NCI-H82 treated with DMSO at 0.1 percent for 48 hours (cell line): ENCODE data around the gene FDXACB1.
"Not testable (repeated sequence)": the region's sequence is repeated elsewhere in the genome, so short reads cannot be mapped to it uniquely, and the experiment has no call there.

Source experiments
- DNase-seq: peaks from one replicate; lab custom pipeline; 2025; ENCODE audit not compliant: unreplicated experiment; lab: John Stamatoyannopoulos, UW

The FDXACB1 gene

DNA sequence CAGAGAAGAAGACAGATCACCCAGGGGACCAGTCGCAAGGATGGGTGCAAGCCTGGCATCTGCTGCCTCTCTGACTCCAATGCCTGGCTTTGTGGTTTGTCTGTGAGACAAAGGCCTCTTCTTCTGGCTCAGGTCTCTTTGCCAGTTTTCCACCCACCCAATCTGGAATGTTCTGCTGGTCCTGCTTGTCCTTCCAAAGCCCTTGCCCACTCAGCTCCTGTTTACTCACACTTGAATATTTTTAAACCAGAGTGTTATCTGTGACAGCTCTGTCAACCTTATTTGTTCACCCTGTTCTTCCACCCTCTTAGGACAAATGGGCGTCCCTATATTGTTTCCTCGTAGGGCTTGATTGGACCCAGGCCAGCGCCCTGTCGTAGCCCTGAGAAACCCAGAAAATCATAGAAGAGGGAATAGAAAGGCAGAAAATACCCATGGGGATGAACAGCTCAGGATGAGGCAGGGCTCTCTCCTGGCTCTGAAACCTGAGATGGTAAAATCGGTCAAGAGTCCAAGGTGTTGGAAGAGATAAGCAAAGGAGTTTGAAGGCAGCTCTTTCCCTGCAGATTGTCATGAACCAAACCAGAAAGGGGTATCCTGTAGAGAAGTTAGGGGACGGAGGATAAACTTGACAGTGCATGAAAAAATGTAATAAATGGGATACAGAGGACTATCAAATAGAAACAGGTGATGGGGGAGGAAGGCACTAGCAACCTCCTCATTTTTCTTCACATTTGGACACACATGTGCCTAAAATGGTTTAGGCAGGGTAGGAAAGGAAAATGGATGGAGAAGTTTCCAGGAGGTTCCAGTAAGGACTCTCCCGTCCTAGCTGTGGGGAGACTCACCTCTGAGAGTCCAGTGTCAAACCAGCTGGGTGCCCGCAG is 32.0 kb upstream of the FDXACB1 start:
- DNase-seq: no peak

DNA sequence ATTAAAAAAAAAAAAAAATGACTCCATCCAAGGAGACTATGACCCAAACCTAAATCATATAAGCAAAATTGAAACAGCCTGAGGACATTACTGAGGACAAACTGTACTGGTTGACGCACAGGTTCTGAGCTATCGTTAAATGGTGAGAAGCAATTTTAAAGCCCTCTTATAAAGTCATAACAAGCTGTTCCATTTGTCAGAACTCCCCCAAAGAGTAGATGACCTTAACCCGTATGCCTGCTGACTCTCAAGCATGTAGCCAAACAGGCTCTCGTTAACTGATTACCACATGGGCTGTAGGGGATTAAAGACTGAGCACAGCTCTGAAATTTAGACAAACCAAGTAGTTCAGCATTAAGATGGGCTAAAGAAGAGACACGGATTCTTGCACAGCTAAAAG is 30.4 kb upstream of the FDXACB1 start:
- no peak for DNase-seq

DNA sequence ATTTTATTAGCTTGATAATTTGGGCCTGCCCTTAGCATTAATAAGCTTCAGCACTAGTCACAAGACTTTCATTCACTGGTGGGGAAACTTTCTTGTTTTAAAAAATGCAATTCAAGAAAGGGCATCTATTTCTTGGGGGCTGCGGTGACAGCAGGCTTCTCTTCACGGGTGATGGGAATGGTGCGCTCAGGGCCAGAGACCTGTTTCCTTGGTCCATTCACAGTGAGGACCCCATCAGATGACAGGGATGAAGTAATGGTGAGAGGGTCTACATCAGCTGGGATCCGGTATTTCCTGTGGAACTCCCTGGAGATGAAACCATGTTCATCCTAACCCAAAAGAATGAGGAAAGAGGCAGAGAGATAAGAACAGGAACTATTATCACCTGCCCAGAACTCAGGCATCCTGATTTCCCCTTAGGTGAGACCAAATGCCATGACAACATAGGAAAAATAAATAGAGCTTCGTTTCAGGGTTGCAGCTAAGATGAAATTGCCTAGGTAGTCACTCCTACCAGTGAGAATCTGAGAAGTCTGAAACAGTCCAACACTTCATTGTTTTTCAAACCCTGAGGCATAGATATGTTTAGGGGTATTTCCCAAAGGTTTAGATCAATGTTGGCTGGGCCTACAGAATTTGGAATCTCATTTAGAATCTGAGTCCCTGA is 29.8 kb upstream of the FDXACB1 start:
- DNase-seq: no peak

DNA sequence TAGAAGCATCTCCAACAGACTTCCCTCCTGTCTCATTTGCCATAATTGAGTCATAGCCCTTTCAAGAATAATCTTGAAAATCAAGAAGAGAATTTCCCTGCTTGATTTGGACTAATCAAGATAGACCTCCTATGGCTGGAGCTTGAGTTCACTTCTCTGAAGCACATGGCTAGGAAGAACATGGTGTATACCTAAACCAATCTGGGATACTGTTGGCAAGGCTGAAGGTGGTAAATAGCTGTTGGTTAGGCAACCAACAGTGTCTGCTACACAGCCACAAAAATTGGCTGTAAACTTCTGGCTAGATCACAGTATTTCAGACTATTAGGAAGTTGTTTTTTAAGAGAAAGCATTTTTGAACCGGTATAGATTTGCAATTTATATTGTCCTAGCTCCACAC is 27.7 kb upstream of the FDXACB1 start:
- no peak for DNase-seq

DNA sequence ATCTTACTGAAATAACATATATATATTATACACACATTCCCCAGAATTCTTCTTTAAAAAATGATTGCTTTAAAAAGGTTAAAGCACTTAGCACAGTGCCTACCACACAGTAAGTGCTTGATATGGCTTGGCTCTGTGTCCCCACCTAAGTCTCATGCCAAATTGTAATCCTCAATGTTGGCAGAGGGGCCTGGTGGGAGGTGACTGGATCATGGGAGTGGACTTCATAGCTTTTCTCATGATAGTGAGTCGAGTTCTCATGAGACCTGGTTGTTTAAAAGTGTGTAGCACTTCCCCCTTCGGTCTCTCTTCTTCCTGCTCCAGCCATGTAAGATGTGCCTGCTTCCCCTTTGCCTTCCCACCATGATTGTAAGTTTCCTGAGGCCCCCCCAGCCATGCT is 26.4 kb upstream of the FDXACB1 start:
- DNase-seq: no peak

DNA sequence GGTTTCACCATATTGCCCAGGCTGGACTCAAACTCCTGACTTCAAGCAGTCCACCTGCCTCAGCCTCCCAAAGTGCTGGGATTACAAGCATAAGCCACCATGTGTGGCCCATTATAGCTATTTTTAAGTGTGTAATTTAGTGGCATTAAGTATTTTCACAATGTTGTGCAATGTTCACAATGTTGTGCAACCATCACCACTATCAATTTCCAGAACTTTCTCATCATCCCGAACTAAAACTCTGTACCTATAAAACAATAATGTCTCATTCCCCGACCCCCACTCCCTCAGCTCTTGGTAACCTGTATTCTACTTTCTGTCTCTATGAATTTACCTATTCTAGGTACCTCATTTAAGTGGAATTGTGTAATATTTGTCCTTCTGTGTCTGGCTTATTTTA is 7.9 kb upstream of the FDXACB1 start:
- no peak for DNase-seq

DNA sequence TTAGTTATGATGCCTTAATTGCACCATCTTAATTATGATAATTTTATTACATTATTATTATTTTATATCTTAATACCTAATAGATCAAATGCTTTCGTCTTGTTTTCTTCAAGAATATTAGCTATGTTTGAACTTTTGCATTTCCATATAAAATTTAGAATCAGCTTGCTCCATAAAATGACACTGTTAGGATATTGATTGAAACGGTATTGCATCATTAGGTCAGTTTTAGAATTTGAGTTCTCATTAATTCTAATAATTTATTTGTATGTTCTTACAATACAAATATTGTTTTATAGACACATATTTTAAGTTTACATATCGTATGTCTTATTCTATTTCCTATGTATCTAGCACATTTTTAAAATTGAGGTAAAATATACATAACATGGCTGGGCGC is 7.1 kb upstream of the FDXACB1 start:
- no peak for DNase-seq

DNA sequence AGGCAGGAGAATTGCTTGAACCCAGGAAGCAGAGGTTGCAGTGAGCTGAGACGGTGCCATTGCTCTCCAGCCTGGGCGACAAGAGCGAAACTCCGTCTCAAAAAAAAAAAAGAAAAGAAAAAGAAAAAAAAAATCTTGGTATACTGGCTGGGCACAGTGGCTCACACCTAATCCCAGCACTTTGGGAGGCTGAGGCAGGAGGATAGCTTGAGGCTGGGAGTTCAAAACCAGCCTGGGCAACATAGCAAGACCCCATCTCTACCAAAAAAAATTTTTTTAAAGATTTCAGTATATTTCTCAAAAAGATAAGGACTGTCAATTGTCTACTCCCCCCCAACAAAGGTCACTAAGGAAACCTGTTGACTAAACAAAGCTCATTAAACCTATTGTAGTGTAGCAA is 6.1 kb upstream of the FDXACB1 start:
- not testable (repeated sequence) for DNase-seq

DNA sequence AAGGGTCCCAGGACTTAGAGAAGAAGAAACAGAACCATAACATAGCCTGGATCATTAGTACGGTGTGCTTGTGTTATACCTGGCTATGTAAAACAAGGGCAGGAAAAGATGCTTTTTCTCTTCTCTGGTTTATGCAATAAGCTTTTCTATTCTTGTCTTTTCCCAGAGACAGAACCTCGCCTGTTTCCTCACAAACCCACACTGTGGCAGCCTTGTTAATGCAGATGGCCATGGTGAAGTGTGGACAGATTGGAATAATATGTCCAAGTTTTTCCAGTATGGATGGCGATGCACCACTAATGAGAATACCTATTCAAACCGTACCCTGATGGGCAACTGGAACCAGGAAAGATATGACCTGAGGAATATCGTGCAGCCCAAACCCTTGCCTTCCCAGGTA is 3.2 kb upstream of the FDXACB1 start:
- no peak for DNase-seq

DNA sequence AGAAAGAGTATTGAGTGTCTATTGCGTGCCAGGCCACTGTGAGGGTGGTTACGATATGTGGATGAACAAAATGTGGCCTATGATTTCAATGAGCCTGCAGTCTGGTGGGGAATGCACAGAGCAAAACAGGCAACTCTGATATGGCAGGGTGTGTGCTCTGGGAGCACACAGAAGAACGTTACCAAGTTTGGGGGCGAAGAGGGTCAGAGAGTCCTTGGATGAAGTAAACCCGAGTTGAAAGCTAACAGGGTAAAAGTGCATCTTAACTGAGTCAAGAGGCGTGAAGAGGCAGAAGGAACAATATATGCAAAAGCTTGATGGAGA is 634 bp upstream of the FDXACB1 start:
- DNase-seq: no peak

DNA sequence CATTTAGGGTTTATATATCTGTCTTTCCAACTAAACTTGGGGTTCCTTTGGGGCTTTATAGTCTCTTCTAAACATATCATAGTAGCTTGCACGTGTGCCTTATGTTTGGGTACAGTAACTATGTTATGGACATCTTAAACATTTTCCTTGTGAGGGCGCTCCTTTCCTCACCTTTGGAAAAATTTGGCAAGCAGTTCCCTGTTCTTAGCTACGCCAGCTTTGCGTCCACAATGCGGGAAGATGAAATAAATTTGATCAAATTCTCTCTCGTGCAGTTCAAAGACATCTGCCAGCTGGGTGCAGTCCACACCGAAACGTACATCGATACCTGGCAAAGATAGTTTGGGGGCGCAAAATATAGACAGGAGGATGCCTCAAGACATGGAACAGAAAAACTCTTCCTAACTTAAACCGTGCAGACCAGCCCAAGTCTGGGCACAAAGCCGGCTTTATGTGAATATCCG is 548 bp downstream of the FDXACB1 start:
- no peak for DNase-seq

DNA sequence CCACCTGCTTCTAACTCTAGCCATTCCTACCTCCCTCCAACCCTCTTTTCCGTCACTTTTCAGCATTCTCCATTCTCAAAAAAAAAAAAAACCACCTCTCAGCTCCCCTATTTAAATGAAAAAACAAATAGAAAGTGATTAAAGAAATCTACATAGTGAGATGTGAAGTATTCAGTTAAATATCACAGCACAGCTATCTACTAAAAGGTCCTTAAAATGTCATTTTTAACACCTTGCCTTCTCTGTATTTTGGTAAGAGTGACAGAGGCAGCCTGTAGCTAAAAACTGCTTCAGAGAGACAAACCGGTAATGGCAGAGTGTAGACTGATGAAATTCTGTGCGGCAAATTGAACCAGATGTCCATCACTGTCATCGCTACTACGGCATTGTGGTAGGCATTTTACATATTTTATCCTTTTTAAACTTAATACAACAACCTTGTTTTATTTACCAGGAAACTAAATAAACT is 7.2 kb downstream of the FDXACB1 start:
- no peak for DNase-seq

DNA sequence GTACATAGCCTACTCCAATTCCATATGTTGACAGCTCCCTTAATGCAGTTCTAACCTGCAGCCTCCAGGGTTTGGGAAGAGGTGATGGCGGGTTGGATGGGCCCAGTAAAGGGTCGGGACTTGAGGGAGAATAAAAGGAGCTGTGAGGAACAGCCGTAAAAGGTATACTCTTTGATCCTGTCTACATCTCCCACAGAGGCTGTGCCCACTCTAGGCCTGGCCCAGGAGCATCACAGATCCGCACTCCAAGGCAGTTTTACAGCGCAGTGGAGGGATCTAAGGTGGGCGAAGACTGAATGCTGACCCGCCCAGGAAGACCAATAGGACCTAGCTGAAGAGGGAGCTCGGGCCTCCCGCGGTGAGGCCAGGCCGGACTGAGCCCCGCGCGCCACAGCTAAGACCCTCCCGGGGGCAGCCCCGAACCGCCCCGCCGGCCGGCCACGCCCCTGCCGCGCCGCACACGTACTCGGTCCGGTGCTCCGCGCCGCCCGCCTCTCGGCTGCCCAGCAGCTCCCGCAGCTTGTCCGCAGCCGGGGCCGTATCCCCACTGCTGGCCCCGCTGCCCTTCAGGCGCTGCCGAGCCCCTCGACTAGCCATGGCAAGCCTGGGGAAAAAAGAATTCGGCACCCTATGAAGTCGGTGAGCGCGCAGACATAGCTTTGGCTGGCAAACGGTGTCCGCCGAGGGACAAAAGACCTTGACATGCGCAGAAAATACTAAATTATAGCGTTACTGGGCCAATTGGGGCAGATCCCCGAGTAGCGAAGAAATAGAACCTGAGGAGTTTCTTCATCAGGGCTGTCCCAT is 7.9 kb downstream of the FDXACB1 start, which contains the start of gene ALG9:
ALG9 (minus strand) TSS at position 696 of the 807 bp plus-strand sequence; CDS start at position 597, 99 bp downstream.
- peak; percentile 59 for DNase-seq

DNA sequence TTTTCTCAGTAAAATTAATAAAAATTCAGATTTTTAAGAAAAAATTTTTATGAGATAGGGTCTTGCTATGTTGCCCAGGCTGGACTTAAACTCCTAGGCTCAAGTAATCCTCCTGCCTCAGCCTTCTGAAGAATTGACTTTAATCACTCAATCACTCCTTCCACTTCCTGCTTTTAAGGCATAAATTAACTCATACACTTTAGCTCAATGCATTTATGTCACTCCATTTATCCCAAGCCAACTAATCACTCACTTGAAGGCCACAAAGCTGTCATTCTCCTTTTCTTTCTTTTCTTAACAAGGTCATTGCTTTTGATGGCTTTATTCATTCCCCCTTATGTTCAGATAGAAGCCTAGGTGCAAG is 8.5 kb downstream of the FDXACB1 start:
- DNase-seq: no peak

DNA sequence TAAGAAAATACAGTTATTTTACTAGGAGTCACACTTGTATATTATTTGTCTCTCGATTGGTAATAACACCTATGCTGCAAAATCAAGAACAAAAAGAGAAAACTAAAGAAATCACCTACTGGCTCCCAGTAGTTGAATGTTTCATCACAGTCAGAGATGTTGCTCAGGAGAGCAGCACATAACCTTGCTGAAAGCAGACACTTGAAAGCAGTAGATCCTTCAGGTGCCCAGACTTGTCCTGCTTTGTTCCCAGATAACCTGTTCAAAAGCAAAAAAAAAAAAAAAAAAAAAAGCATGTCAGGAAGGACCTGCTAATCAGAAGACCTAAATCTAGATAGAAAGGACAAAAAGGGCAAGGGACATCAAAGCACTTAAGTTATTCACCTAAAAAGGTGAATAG is 8.9 kb downstream of the FDXACB1 start:
- no peak for DNase-seq

DNA sequence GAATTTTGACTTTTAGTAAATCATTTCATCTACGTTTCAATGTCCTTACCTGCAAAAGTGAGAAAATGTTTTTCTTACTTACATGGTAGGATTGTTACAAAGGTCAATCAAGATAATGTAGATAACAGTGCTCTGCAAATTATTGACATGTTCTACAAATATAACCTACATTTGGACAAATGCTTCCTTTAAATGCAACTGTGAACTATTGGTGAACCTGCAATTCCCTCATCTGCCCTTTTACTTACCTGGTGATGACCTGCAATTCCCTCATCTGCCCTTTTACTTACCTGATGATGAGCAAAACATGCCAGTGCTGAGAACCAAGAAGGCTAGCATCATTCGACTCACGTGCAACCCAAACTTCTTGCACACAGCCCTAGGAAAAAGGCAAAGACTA is 18.7 kb downstream of the FDXACB1 start:
- no peak for DNase-seq

DNA sequence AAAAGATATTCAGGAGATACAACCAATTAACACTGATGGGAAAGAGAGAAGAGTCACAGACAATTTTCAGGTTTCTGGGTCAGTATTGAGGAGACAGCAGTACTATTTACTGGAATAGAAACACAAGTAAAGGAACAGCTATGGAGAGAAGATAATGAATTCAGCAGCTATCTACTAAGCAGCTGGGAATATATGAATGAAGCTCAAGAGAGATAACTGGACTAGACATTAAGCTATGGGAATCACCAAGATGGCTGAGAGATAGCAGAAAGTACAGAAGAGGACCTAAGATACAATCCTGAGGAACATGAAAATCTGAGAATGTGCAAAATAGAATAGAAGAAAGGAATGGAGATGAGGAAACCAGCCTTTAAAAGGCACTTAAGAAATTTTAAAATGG is 23.5 kb downstream of the FDXACB1 start:
- no peak for DNase-seq

DNA sequence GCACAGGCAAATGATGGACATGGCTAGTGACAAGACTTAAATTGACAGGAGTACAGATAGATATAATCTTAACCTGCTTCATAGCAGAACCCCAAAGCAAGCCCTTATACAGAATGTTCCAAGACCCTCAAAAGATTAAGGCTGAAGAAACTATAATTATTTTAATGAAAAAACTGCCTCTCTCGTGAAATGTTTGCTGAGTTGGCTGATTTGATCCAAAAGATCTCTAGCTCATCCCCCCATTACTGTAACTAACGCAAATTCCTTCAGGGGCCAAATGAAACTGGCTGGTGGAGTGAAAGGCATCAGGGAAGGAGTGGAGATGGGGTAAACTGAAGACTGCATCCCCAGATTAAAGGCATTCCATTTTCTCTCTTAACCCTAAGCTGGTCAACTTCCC is 26.9 kb downstream of the FDXACB1 start:
- no peak for DNase-seq

DNA sequence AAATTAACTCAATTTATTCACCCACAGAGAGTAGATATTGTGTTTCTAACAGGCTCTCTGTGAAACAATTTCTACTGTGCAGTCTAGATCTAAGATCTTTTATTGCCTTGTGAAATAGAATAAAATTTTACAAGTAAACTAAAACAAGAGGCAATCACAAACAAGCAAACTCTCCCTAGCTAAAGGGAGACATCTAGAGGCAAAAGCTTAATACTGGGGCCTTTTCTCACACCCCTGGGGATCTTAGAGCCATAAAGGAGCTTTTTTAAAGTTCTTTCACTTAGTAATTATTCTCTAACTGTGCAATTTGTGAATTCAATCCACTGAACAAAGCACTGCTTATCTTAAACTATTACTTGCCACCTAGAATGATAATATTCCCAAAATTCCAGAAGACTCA is 27.3 kb downstream of the FDXACB1 start:
- no peak for DNase-seq

DNA sequence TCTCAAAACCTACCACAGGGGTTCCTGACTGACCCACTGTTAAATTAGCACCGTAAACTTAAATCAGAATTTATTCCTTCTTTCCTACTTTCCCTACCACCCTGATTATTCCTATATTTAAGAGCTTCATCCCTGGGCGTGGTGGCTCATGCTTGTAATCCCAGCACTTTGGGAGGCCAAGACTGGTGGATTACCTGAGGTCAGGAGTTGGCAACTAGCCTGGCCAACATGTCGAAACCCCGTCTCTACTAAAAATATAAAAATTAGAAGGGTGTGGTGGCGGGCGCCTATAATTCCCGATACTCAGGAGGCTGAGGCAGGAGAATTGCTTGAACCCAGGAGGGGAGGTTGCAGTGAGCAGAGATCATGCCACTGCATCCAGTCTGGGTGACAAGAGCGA is 27.9 kb downstream of the FDXACB1 start:
- DNase-seq: no peak

DNA sequence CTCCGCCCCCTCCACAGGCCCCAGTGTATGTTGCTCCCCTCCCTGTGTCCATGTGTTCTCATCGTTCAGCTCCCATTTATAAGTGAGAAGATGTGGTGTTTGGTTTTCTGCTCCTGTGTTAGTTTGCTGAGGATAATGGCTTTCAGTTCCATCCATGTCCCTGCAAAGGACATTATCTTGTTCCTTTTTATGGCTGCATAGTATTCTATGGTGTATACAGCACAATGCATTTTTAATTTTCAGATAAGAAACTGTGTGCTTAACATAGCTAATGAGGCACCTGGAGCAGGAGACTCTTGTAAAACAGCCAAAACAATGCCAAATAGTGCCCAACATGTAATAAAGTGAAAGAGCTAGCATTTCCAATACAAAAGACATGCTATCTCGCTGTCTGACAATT is 29.3 kb downstream of the FDXACB1 start:
- DNase-seq: no peak

DNA sequence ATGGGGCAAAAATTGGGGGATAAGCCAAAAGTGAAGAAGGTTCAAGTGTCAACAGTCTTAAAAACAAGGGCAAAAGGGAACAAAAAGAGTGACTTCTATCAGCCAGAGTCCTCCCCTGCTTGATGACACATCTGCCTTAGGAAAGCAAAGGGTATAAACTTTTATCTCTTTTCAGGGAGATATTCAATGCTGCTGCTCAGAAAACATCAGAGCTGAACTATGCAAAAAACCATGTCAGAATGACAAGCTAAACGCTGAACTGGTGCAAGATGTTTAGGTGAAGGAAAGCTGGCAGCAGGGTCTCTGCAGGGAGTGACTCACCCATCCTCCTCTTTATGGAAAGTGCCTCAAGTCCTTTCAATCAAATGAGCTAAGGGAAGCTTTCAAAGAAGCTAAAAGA is 32.3 kb downstream of the FDXACB1 start:
- no peak for DNase-seq
